Activated CD4-positive, alpha-beta memory T cell treated with anti-CD3 and anti-CD28 coated beads, Interleukin-2, amount 10 ng/mL, durations not matched to agents 7 days and 5 days (primary cell): ENCODE results near the gene MCF2L2. TPM values are rescaled to one million over a fixed set of nuclear protein-coding genes. Genes with fewer than 3 reads are reported as not detected.

Source experiments
- CTCF ChIA-PET: fragments of 350-600 bp; sonication (Branson Sonifier 250); formaldehyde crosslinking; loops from one replicate; lab custom pipeline; 2021; ENCODE audit warnings: antibody characterized with exemption, inconsistent platforms; lab: Charles Lee
- POLR2A ChIA-PET: fragments of 350-600 bp; sonication (Branson Sonifier 250); formaldehyde crosslinking; loops from one replicate; lab custom pipeline; 2021; ENCODE audit warnings: antibody characterized with exemption; lab: Charles Lee
- DNase-seq: peaks from one replicate; pipeline ENCODE4 v3.0.0-alpha.2; 2020
- H3K27ac Mint-ChIP-seq: one replicate; pipeline ENCODE4 v1.8.0; 2021; ENCODE audit warnings: mild to moderate bottlenecking, mixed read lengths
- H3K27me3 Mint-ChIP-seq: one replicate; pipeline ENCODE4 v1.8.0; 2021; ENCODE audit warnings: mixed read lengths
- H3K36me3 Mint-ChIP-seq: one replicate; pipeline ENCODE4 v1.8.0; 2021; ENCODE audit warnings: low read depth, mixed read lengths
- H3K4me1 Mint-ChIP-seq: one replicate; pipeline ENCODE4 v1.8.0; 2021; ENCODE audit warnings: mixed read lengths
- H3K4me3 Mint-ChIP-seq: one replicate; pipeline ENCODE4 v1.8.0; 2021; ENCODE audit warnings: mild to moderate bottlenecking, mixed read lengths
- H3K9me3 Mint-ChIP-seq: one replicate; pipeline ENCODE4 v1.8.0; 2021; ENCODE audit warnings: mixed read lengths
- total RNA-seq, 2 experiments: library from RNA; stranded (reverse); gene quantifications; one replicate each; pipeline ENCODE4 v1.2.3, GENCODE V29; 2021

Gene MCF2L2
- total RNA-seq, 2 experiments from 2014 or later: 6.6 to 7.0 TPM

- Mint-ChIP-seq H3K36me3 (peaks cover 21% of the 10 kb centered on the region), H3K27me3 (no peaks in the 10 kb centered on the region), H3K4me3 (no peak overlapping the region), H3K9me3 (no peaks in the 10 kb centered on the region), H3K27ac (no peak overlapping the region), H3K4me1 (peaks cover 28% of the 10 kb centered on the region)
- ChIA-PET CTCF (interaction anchor here (0.9 to 1.1 kb wide), 2 partner anchors 284 to 593 kb away, joined by 3 read pairs; no protein-coding TSS in a partner anchor), POLR2A (interaction anchor here (1.4 to 1.9 kb wide), 2 partner anchors 10 to 21 kb away, joined by 5 to 6 read pairs; no protein-coding TSS in a partner anchor)
- DNase-seq: peak; percentile 50
Measured at GRCh38 chr3:183306798-183307671, 121.4 kb downstream of the MCF2L2 start.

GRCh38 chr3:183303690-183304089, 124.7 kb downstream of the MCF2L2 start:
- POLR2A ChIA-PET: interaction anchor here (0.7 kb wide), 1 partner anchor 10 kb away, joined by 3 read pairs; no protein-coding TSS in a partner anchor
- Mint-ChIP-seq H3K27me3 (no peaks in the 10 kb centered on the region), H3K4me1 (peaks cover 35% of the 10 kb centered on the region), H3K9me3 (no peaks in the 10 kb centered on the region), H3K4me3 (no peak overlapping the region), H3K36me3 (peaks cover 7% of the 10 kb centered on the region), H3K27ac (no peak overlapping the region)
- no peak for DNase-seq
- CTCF ChIA-PET: interaction anchor here (0.7 kb wide), 1 partner anchor 79 kb away, joined by 4 read pairs; no protein-coding TSS in a partner anchor

- H3K9me3 Mint-ChIP-seq: no peaks in the 10 kb centered on the region
- no peak overlapping the region for H3K4me3 Mint-ChIP-seq
- peaks cover 27% of the 10 kb centered on the region for H3K4me1 Mint-ChIP-seq
- ChIA-PET POLR2A (interaction anchor here (1.0 to 1.2 kb wide), 3 partner anchors 9 to 180 kb away, joined by 3 to 6 read pairs (median 3); no protein-coding TSS in a partner anchor), CTCF (interaction anchor here (2.4 kb wide), 1 partner anchor 16 kb away, joined by 8 read pairs; no protein-coding TSS in a partner anchor)
- H3K27me3 Mint-ChIP-seq: no peaks in the 10 kb centered on the region
- peaks cover 7% of the 10 kb centered on the region for H3K36me3 Mint-ChIP-seq
- DNase-seq: peak; percentile 19
- no peak overlapping the region for H3K27ac Mint-ChIP-seq
Measured at GRCh38 chr3:183301937-183302580, 126.4 kb downstream of the MCF2L2 start.

GRCh38 chr3:183300996-183301562, 127.3 kb downstream of the MCF2L2 start:
- Mint-ChIP-seq H3K36me3 (peaks cover 10% of the 10 kb centered on the region), H3K9me3 (no peaks in the 10 kb centered on the region), H3K4me3 (no peak overlapping the region), H3K27me3 (no peaks in the 10 kb centered on the region), H3K4me1 (peaks cover 17% of the 10 kb centered on the region), H3K27ac (no peak overlapping the region)
- no peak for DNase-seq
- POLR2A ChIA-PET: interaction anchor here (1.1 kb wide), 1 partner anchor 15 kb away, joined by 6 read pairs; no protein-coding TSS in a partner anchor
- CTCF ChIA-PET: interaction anchor here (2.4 kb wide), 1 partner anchor 15 kb away, joined by 8 read pairs; no protein-coding TSS in a partner anchor

- Mint-ChIP-seq H3K36me3 (peaks cover 16% of the 10 kb centered on the region), H3K9me3 (no peaks in the 10 kb centered on the region), H3K27ac (no peak overlapping the region), H3K4me1 (peaks cover 17% of the 10 kb centered on the region), H3K27me3 (no peaks in the 10 kb centered on the region), H3K4me3 (no peak overlapping the region)
- ChIA-PET POLR2A (no interaction called here), CTCF (interaction anchor here (1.7 kb wide), 1 partner anchor 14 kb away, joined by 6 read pairs; no protein-coding TSS in a partner anchor)
- no peak for DNase-seq
Measured at GRCh38 chr3:183299976-183300375, 128.4 kb downstream of the MCF2L2 start.

- H3K36me3 Mint-ChIP-seq: peaks cover 13% of the 10 kb centered on the region
- H3K9me3 Mint-ChIP-seq: no peaks in the 10 kb centered on the region
- H3K4me3 Mint-ChIP-seq: no peak overlapping the region
- CTCF ChIA-PET: interaction anchor here (0.7 to 1.7 kb wide), 2 partner anchors 11 to 13 kb away, joined by 3 to 6 read pairs; no protein-coding TSS in a partner anchor
- POLR2A ChIA-PET: interaction anchor here (0.8 kb wide), 1 partner anchor 11 kb away, joined by 3 read pairs; no protein-coding TSS in a partner anchor
- no peak overlapping the region for H3K27ac Mint-ChIP-seq
- peaks cover 14% of the 10 kb centered on the region for H3K4me1 Mint-ChIP-seq
- no peaks in the 10 kb centered on the region for H3K27me3 Mint-ChIP-seq
- no peak for DNase-seq
Measured at GRCh38 chr3:183298701-183299153, 129.7 kb downstream of the MCF2L2 start.

GRCh38 chr3:183296944-183297343, 131.5 kb downstream of the MCF2L2 start:
- ChIA-PET POLR2A (interaction anchor here (1.7 kb wide), 1 partner anchor 11 kb away, joined by 4 read pairs; no protein-coding TSS in a partner anchor), CTCF (interaction anchor here (0.8 kb wide), 1 partner anchor 11 kb away, joined by 3 read pairs; no protein-coding TSS in a partner anchor)
- Mint-ChIP-seq H3K36me3 (peaks cover 9% of the 10 kb centered on the region), H3K9me3 (no peaks in the 10 kb centered on the region), H3K27me3 (no peaks in the 10 kb centered on the region), H3K27ac (no peak overlapping the region), H3K4me3 (no peak overlapping the region), H3K4me1 (peaks cover 6% of the 10 kb centered on the region)
- no peak for DNase-seq

GRCh38 chr3:183295211-183295610, 133.2 kb downstream of the MCF2L2 start:
- H3K36me3 Mint-ChIP-seq: peaks cover 9% of the 10 kb centered on the region
- H3K27ac Mint-ChIP-seq: no peak overlapping the region
- ChIA-PET POLR2A (no interaction called here), CTCF (no interaction called here)
- H3K27me3 Mint-ChIP-seq: no peaks in the 10 kb centered on the region
- no peaks in the 10 kb centered on the region for H3K4me1 Mint-ChIP-seq
- no peak overlapping the region for H3K4me3 Mint-ChIP-seq
- no peak for DNase-seq
- no peaks in the 10 kb centered on the region for H3K9me3 Mint-ChIP-seq

- no peak for DNase-seq
- Mint-ChIP-seq H3K36me3 (peaks cover 11% of the 10 kb centered on the region), H3K4me3 (no peak overlapping the region), H3K9me3 (no peaks in the 10 kb centered on the region), H3K4me1 (no peaks in the 10 kb centered on the region), H3K27ac (no peak overlapping the region), H3K27me3 (no peaks in the 10 kb centered on the region)
- CTCF ChIA-PET: no interaction called here
- POLR2A ChIA-PET: no interaction called here
Measured at GRCh38 chr3:183293966-183294365, 134.5 kb downstream of the MCF2L2 start.

- H3K27ac Mint-ChIP-seq: no peak overlapping the region
- no peak for DNase-seq
- peaks cover 7% of the 10 kb centered on the region for H3K4me1 Mint-ChIP-seq
- no peaks in the 10 kb centered on the region for H3K27me3 Mint-ChIP-seq
- peaks cover 11% of the 10 kb centered on the region for H3K36me3 Mint-ChIP-seq
- CTCF ChIA-PET: interaction anchor here (0.5 to 1.2 kb wide), 2 partner anchors 22 to 960 kb away, joined by 3 to 6 read pairs; no protein-coding TSS in a partner anchor
- no peaks in the 10 kb centered on the region for H3K9me3 Mint-ChIP-seq
- POLR2A ChIA-PET: no interaction called here
- no peak overlapping the region for H3K4me3 Mint-ChIP-seq
Measured at GRCh38 chr3:183291497-183292031, 136.9 kb downstream of the MCF2L2 start.

- no peaks in the 10 kb centered on the region for H3K9me3 Mint-ChIP-seq
- no peak overlapping the region for H3K27ac Mint-ChIP-seq
- POLR2A ChIA-PET: no interaction called here
- H3K4me3 Mint-ChIP-seq: no peak overlapping the region
- CTCF ChIA-PET: no interaction called here
- DNase-seq: no peak
- peaks cover 21% of the 10 kb centered on the region for H3K4me1 Mint-ChIP-seq
- peaks cover 5% of the 10 kb centered on the region for H3K36me3 Mint-ChIP-seq
- no peaks in the 10 kb centered on the region for H3K27me3 Mint-ChIP-seq
Measured at GRCh38 chr3:183290216-183290615, 138.2 kb downstream of the MCF2L2 start.

GRCh38 chr3:183288117-183288516, 140.3 kb downstream of the MCF2L2 start:
- Mint-ChIP-seq H3K9me3 (no peaks in the 10 kb centered on the region), H3K36me3 (peaks cover 3% of the 10 kb centered on the region), H3K27ac (no peak overlapping the region), H3K27me3 (no peaks in the 10 kb centered on the region), H3K4me3 (no peak overlapping the region), H3K4me1 (peaks cover 29% of the 10 kb centered on the region)
- no peak for DNase-seq
- POLR2A ChIA-PET: interaction anchor here (0.6 to 1.2 kb wide), 2 partner anchors 11 to 126 kb away, joined by 3 read pairs; no protein-coding TSS in a partner anchor
- CTCF ChIA-PET: interaction anchor here (0.7 kb wide), 1 partner anchor 873 kb away, joined by 3 read pairs; no protein-coding TSS in a partner anchor
